ENCODE data around the gene RNF31.

DNA sequence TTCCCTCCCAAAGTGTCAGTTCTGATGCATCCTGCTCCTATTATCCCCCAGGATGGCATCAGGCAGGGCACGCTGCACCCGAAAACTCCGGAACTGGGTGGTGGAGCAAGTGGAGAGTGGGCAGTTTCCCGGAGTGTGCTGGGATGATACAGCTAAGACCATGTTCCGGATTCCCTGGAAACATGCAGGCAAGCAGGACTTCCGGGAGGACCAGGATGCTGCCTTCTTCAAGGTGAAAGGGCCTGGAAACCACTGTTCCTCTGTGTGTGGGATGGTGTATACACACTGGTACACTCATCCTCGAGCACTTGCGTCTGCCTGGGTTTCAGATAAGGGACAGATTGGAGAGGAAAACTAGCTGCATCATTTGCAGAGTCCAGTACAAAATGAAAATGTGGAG, 14.8 kb downstream of the RNF31 start:
- TF ChIP-seq, protein P1, sequence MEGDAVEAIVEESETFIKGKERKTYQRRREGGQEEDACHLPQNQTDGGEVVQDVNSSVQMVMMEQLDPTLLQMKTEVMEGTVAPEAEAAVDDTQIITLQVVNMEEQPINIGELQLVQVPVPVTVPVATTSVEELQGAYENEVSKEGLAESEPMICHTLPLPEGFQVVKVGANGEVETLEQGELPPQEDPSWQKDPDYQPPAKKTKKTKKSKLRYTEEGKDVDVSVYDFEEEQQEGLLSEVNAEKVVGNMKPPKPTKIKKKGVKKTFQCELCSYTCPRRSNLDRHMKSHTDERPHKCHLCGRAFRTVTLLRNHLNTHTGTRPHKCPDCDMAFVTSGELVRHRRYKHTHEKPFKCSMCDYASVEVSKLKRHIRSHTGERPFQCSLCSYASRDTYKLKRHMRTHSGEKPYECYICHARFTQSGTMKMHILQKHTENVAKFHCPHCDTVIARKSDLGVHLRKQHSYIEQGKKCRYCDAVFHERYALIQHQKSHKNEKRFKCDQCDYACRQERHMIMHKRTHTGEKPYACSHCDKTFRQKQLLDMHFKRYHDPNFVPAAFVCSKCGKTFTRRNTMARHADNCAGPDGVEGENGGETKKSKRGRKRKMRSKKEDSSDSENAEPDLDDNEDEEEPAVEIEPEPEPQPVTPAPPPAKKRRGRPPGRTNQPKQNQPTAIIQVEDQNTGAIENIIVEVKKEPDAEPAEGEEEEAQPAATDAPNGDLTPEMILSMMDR (IDR thresholded peaks at IDR 0.05; ENCODE audit: low read length), result no peak
- no peak for TF ChIP-seq EZH2 (IDR thresholded peaks at IDR 0.05; ENCODE audit: borderline replicate concordance, low read length)
